NT2/D1 (cell line): ENCODE data around the gene WNT10A.

Experiments used
- YY1 ChIP-seq: IDR thresholded peaks from 2 replicates; pipeline ENCODE4 v1.6.1; 2011; ENCODE audit not compliant: insufficient read length, insufficient read depth
- ZNF274 ChIP-seq: IDR thresholded peaks from 2 replicates; pipeline ENCODE4 v1.6.1; 2011; ENCODE audit warnings: mild to moderate bottlenecking, low read depth, low read length

DNA sequence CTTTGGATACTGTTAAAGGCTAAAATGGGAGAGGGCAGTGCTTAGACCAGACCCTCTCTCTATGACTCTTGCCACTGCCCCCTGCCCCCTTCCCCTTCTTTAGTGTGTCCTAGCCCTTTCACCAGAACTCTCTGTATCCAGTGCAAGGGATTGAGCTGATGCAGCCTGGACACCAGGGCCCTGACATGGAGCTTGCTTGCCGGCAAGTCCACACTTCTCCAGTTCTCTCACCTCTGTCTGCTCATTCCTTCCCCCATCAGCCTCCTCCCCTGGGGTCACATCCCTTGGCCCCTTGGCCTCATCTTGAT is 22.6 kb upstream of the WNT10A start:
- TF ChIP-seq YY1 (no peak), ZNF274 (no peak)
